ENCODE measurements around the gene TPBG.
"Not testable (repeated sequence)": the region's sequence is repeated elsewhere in the genome, so short reads cannot be mapped to it uniquely, and the experiment has no call there.

The TPBG gene

DNA sequence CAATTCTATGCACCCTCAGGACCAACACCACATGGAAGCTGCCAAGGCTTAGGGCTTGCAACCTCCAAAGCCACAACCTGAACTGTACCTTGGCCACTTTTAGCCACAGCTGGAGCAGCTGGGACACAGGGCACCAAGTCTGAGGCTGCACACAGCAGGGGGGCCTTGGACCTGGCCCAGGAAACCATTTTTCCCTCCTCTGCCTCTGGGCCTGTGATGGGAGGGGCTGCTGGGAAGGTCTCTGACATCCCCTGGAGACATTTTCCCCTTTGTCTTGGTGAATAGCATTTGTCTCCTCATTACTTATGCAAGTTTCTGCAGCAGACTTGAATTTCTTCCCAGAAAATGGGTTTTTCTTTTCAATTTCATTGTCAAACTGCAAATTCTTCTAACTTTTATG lies 13.0 kb downstream of the TPBG start:
- no peak for DNase-seq

DNA sequence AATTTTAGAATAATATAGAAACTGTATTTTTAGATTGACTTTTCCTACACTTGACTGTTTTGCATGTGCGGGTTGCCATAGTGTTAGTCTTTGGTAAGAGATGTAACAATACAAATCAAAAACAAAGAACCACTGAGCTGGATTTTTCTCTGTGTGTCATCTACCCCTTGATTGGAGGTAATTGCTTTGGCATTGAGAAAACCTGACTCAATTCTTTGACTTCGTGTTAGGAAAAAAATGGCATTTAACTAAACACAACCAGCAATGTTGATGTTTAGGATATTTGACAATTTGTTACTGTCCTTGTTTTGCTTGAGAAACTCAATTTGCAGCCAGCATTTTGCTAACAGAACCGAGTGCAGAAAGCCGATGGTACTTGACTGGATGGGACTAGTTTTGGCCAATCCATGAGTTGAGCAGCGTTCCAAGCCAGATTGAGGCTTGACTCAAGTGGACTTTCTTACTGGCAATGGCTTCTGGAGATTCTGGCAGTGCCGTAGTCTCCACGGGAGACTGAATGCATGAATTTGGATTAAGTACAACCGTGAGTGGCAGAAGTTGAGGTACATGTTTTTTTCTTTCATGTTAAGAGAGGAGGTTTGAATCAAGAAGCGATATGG lies 17.1 kb downstream of the TPBG start:
- DNase-seq, result no peak

DNA sequence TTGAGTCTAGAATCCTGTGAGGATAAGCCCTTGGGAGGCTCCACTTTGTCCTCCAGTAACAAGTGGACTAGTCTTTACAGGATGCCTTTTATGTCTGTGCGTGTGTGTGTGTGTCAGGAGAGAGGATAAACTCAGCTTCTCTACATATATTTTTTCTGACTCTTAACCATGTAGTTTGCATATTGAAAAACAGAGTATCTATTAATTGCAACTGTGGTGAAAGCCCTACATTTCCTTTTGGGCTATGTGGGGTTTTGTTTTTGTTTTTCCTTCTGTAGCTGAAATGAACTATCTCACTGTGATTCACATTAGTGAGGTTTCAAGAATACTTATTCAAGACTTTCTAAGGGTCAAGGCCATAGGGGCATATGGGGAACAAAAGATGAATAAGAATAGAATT lies 17.7 kb downstream of the TPBG start:
- DNase-seq, result no peak

DNA sequence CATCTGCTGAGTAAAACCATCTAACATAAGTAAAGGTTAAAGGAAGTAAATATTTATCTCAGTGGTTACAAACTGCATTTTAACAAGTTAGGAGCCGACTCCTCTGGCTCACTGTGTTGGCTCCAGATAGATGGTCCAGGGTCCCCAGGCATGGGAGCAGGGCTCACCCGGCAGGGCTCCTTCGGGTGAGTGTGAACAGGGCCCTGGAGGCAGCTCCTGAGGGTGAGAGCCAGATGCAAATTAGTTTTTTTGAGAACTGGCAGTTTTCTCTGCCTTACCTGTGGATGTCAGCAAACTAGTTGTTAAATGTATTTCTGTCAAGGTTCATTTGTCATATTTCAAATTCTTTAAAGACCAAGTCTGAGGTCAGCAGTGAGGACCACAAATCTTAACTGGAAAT lies 21.5 kb downstream of the TPBG start:
- DNase-seq, result no peak

DNA sequence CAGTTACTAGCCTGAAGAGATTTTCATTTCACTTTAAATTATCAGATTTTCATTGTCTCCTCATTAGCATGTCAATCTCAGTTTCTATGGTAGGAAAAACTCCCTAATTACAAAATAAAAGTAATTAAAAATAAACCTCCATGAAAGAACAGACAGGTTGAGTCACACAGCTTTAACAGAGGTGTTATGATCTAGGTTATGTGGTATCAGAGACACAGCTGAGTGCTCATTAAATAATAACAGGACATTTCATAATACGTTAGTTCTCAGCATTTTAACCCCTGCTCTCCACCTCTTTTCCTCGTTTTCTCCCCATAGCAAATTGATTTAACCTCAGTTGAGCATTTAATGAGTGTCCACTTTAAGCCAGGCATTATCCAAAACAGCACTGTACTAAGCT lies 21.9 kb downstream of the TPBG start:
- DNase-seq, result no peak

DNA sequence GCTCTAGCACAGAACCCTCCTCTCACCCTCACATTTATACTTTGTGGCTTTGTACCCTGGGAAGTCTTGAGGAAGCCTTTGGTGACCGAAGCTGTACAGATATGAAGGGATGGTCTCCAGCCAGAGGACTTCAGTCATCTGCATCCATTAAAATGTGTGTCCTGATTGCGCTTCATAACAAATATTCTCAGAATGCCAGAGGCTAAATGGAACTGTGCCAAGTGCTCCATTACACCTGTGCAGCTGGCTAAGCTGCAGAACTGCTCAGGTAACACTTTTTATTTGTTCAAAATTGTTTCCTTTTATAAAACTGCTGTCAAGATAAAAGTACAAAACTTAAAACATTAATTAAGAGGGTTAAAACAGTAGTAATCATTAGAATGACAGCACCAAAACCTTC lies 22.3 kb downstream of the TPBG start:
- no peak for DNase-seq

DNA sequence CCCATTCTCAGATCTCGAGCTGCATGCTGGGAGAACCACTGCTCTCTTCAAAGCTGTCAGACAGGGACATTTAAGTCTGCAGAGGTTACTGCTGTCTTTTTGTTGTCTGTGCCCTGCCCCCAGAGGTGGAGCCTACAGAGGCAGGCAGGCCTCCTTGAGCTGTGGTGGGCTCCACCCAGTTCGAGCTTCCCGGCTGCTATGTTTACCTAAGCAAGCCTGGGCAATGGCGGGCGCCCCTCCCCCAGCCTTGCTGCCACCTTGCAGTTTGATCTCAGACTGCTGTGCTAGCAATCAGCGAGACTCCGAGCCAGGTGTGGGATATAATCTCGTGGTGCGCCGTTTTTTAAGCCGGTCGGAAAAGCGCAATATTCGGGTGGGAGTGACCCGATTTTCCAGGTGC lies 31.2 kb downstream of the TPBG start:
- not testable (repeated sequence) for DNase-seq

DNA sequence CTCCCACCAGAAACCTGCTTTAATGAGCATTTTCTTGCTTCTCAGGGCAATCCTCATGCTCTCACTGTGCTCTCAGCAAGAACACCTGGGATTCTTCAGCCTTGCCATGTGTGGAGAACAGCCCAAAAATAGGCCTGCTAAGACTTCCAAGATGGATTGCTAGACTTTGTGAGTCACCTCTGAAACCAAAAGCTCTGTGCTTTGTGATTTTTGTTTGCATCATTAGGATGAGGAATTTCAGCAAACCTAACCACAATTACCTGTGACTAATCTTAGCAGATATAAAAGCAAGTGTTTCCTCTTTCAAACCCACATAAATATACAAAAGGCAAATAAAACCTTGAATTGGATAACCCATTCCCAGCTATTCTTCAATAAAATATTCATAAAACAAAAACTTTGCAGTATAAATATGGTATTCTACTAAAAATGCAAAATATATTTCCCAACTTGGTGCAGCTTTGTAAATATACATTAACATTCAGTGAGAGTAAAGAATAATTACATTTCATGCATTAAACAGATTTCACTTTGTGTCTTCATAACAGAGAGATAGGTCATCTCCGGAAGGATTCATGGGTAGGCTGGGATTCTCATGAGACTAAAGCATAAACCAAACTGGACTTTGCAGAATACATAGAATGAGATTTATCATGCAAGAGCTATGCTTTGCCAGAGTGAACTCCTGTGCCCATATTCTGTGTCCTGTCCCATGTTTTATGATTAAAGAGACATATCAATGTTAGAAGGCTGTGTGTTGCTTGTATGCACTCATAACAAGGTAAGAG lies 33.5 kb downstream of the TPBG start:
- DNase-seq, result no peak

DNA sequence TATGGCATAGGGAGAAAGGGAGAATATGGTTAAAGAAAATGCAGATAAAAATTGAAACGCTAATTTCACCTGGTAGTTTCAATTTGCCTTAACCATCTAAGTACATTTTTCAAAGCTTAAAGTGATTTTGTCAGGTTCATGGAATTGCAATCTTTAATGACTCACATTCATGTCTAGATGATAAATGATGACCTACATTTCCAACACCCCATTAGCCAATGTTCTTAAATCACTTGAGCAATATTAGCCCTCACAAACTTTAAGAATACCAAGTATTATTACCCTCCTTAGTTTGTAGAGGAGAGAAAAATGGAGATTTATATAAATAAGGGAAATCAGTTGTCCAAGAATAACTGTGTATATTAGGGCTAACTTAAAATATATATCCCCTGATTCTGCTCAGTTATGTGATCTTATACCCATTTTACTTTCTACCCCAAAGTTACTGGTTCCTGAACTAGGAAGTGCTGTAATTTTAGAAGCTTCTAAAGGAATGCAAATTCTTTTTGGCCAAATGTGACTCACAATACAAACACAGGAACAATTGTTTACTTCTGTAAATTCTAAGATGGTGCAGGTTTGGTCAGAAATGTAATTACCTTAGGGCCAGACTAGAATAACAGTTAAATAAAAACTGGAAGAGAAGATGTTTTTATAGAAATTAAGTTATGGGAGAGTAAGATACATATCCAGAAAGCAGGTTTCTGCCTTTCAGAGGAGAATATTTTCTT lies 34.5 kb downstream of the TPBG start:
- DNase-seq, result no peak

DNA sequence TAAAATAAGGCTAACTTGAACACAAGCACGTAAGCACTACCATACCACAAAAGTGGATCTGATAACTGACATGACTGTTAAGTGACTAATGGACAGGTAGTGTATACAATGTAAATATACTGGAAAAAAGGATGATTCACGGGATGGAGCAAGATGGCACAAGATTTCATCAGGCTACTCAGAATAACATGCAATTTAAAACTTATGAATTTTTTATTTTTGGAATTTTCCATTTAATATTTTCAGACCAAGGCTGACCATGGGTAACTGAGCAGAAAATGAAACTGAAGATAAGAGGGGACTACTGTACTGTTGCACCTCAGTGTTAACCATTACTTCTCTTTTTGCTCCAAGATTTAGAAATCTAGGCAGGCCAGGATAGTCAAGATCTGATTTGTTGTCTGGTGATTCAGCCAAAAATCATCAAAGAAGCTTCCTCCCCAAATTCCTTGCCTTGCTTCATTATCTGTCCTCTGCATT lies 45.4 kb downstream of the TPBG start:
- no peak for DNase-seq

DNA sequence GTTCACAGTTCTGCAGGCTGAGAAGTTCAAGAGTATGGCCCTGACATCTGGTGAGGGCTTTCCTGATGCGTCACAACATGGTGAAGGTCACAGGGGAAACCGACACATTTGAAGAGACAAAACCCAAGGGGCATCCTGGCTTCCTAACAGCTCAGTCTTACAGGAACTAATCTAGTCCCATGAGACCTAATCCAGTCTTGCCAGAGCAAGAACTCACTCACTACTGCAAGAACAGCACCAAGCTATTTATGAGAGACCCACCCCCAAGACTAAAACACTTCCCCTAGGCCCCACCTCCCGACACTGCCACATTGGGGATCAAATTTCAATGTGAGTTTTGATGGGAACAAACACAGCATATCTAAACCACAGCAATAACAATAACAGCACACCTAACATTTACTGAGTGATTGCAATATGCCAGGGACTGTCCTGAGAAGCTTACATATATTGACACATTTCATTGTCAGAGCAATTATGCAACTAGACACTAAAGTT lies 46.6 kb downstream of the TPBG start:
- no peak for DNase-seq

DNA sequence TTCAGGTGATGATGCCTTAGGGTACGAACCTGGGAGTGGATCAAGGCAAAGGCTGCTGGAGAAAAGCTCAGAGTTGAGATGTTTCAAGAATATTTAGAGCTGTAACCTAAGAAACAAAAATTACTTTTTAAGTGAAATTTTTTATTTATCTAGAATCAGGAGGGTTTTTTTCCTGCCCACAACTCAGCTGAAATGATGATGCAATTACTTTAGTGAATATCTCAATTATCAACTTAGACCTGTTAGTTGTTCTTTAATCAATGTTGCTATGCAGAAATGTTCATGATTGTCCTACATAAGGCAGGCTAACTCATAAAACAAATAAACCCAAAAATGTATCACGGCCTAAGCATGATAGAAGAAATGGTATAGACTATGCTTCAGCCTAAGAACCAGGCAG lies 50.3 kb downstream of the TPBG start:
- DNase-seq, result no peak

DNA sequence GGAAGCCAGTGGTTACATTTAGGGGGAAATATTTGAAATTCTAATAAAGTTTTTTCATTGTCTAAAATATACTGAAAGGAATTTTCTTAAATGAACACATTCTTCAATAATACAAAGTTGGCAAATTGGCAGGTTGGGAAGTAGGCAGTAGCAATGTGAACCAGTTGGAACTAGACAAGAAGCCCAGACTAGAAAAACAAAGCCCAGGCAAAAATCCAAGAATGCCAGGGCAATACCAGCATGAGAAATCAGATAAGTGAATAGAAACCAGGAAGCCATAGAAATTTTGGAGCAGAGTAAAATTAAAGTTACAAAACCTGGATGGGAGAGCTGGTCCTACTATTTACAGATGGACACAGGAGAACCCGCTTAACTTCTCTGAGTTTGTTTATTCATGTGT lies 52.2 kb downstream of the TPBG start:
- no peak for DNase-seq

DNA sequence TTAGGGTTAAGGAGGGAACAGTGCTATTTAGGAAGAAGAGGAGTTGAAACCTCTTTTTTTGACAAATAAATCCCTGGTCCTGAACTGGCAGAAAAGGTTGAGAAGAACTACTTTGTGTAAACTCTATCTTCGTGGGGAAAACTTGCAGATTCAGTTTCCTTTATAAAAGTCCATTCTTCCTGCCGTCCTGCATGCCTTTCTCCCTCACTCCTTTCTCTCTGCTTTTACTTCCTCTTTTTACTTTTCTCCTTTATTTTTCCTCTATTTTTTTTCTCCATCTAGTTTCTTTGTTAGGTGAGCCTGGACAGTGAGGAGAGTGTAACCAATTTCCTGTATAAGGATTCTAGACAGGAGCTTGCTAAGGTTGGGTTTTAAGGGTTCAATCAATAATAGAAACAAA lies 52.7 kb downstream of the TPBG start:
- no peak for DNase-seq

Measured in CD4-positive, alpha-beta T cell treated with Interleukin-21 for 1 hour (primary cell).